Occipital lobe (tissue), 1 donor: ENCODE results near the gene HAND1. TPM values are rescaled to one million over a fixed set of nuclear protein-coding genes. Genes with fewer than 3 reads are reported as not detected.

Experiments
- total RNA-seq: library from RNA; depleted of rRNA; stranded (reverse); fragments of >200 nt; gene quantifications from one replicate; pipeline ENCODE4 v1.2.3, GENCODE V29; 2014

Gene HAND1
- total RNA-seq, 1 donor from 2014 or later: not detected

Other genes starting within 250 kb of the HAND1 start
- 25.4 TPM for gene SAP30L, start 32.2 kb downstream of the HAND1 start, total RNA-seq